ENCODE measurements around the gene HDAC11.

- TF ChIP-seq POLR2A (IDR thresholded peaks at IDR 0.05; ENCODE audit: low read depth, low read length) (no peak), POLR2AphosphoS5 (IDR thresholded peaks at IDR 0.05; ENCODE audit: low read depth, low read length) (no peak), TAF1 (IDR thresholded peaks at IDR 0.05; ENCODE audit: borderline replicate concordance, low read depth, low read length) (no peak)
Measured at GRCh38 chr3:13516760-13517135, 36.6 kb downstream of the HDAC11 start.

Data from GM12892 (cell line).